HepG2 (cell line): ENCODE results near the gene SLC12A5. TPM values are rescaled to one million over a fixed set of nuclear protein-coding genes. Genes with fewer than 3 reads are reported as not detected.

Experiments
- CEBPG ChIP-seq: IDR thresholded peaks from 2 replicates; pipeline ENCODE4 v1.6.1; 2016
- CSRNP1 ChIP-seq: sonication (generic); formaldehyde crosslinking; IDR thresholded peaks from 2 replicates; pipeline ENCODE4 v1.8.1; 2023; ENCODE audit warnings: mild to moderate bottlenecking, missing genetic modification reagents
- FOXA3 ChIP-seq: IDR thresholded peaks from 2 replicates; pipeline ENCODE4 v1.6.1; 2016; ENCODE audit warnings: missing genetic modification reagents, missing compliant biosample characterization
- FOXP1 ChIP-seq, 2 experiments: fragments of 450-650 bp in 1 of 2; IDR thresholded peaks; 2 replicates each; pipeline ENCODE4 v1.6.1; 2017 to 2018; ENCODE audit warnings: antibody characterized with exemption in 1 of 2
- GMEB1 ChIP-seq: sonication (generic); formaldehyde crosslinking; IDR thresholded peaks from 2 replicates; pipeline ENCODE4 v1.5.1; 2020; ENCODE audit warnings: missing genetic modification reagents, mild to moderate bottlenecking, borderline replicate concordance
- HMG20A ChIP-seq: IDR thresholded peaks from 2 replicates; pipeline ENCODE4 v1.6.1; 2016; ENCODE audit warnings: borderline replicate concordance
- ISX ChIP-seq: sonication (generic); formaldehyde crosslinking; conservative IDR thresholded peaks from 2 replicates; pipeline ENCODE4 v1.5.0; 2020; ENCODE audit warnings: missing genetic modification reagents
- PAX8 ChIP-seq: sonication (generic); formaldehyde crosslinking; IDR thresholded peaks from 2 replicates; pipeline ENCODE4 v1.8.0; 2022; ENCODE audit warnings: mild to moderate bottlenecking, missing genetic modification reagents, borderline replicate concordance
- PLSCR1 ChIP-seq: sonication (generic); formaldehyde crosslinking; IDR thresholded peaks from 2 replicates; pipeline ENCODE4 v1.5.0; 2020; ENCODE audit warnings: missing genetic modification reagents, mild to moderate bottlenecking, borderline replicate concordance
- SP140L ChIP-seq: sonication (generic); formaldehyde crosslinking; IDR thresholded peaks from 2 replicates; pipeline ENCODE4 v1.4.0; 2020; ENCODE audit warnings: missing genetic modification reagents, borderline replicate concordance
- TCF7 ChIP-seq: sonication (generic); IDR thresholded peaks from 2 replicates; pipeline ENCODE4 v1.6.1; 2016; ENCODE audit warnings: antibody characterized with exemption, low read depth
- THRA ChIP-seq: sonication (generic); formaldehyde crosslinking; IDR thresholded peaks from 2 replicates; pipeline ENCODE4 v1.4.0; 2020; ENCODE audit warnings: missing genetic modification reagents, borderline replicate concordance
- ZNF281 ChIP-seq: sonication (generic); formaldehyde crosslinking; IDR thresholded peaks from 2 replicates; pipeline ENCODE4 v1.4.0; 2020; ENCODE audit warnings: missing genetic modification reagents, borderline replicate concordance
- ZNF326 ChIP-seq: sonication (generic); formaldehyde crosslinking; IDR thresholded peaks from 2 replicates; pipeline ENCODE4 v1.4.0; 2020; ENCODE audit warnings: missing genetic modification reagents, borderline replicate concordance
- ZNF331 ChIP-seq: sonication (generic); formaldehyde crosslinking; IDR thresholded peaks from 2 replicates; pipeline ENCODE4 v1.4.0; 2020; ENCODE audit warnings: missing genetic modification reagents
- ZNF550 ChIP-seq: sonication (generic); formaldehyde crosslinking; IDR thresholded peaks from 2 replicates; pipeline ENCODE4 v1.4.0; 2020; ENCODE audit warnings: mild to moderate bottlenecking, missing genetic modification reagents, borderline replicate concordance
- ZNF580 ChIP-seq: IDR thresholded peaks from 2 replicates; pipeline ENCODE4 v1.6.1; 2016; ENCODE audit warnings: low read depth, borderline replicate concordance
- ZNF792 ChIP-seq: IDR thresholded peaks from 2 replicates; pipeline ENCODE4 v1.6.1; 2016
- ZSCAN5A ChIP-seq: sonication (generic); formaldehyde crosslinking; IDR thresholded peaks from 2 replicates; pipeline ENCODE4 v1.8.0; 2022; ENCODE audit warnings: mild to moderate bottlenecking, missing genetic modification reagents, borderline replicate concordance
- polyA plus RNA-seq, 8 experiments: library from polyadenylated mRNA; depleted of rRNA in 3 of 8; stranded (reverse) in 7 of 8; unstranded in 1 of 8; fragments of >200 nt; fragmentation: Illumina TruSeq in 4 of 8; extraction: Trizol in 4 of 8; gene quantifications; 2 replicates each; pipeline versions ENCODE4 v1.2.1 to v1.2.3, GENCODE V29; 2011 to 2016; ENCODE audit warnings: low read depth in 4 of 8, missing spikeins in 1 of 8, mixed read lengths in 1 of 8; ENCODE audit not compliant: insufficient read depth in 1 of 8
- total RNA-seq, 5 experiments: library from RNA; depleted of rRNA; stranded (reverse); fragments of >200 nt; fragmentation: Illumina TruSeq; extraction: Trizol; gene quantifications; 2 replicates each; pipeline ENCODE4 v1.2.3, GENCODE V29; 2016; ENCODE audit warnings: low read depth in 1 of 5

The SLC12A5 gene
- total and polyA plus RNA-seq, 2 of the 13 experiments (the other 11 are each of a cell fraction or from before 2014, with no cell fraction given) = 4.3 to 5.4 TPM

GRCh38 chr20:46027245-46027853 lies 1.7 kb upstream of the SLC12A5 start (continued):
- TF ChIP-seq THRA (0 out of 2 replicates have a peak, but pooled peaks have one; percentile 63), ZNF580 (CRISPR knock-in tag) (0 out of 2 replicates have a peak, but pooled peaks have one; percentile 26), TCF7 (no peak), CEBPG (CRISPR knock-in tag) (no peak), HMG20A (CRISPR knock-in tag) (no peak), ZNF331 (CRISPR knock-in tag) (peak; percentile 64), ZSCAN5A (CRISPR knock-in tag) (no peak), ZNF281 (CRISPR knock-in tag) (0 out of 2 replicates have a peak, but pooled peaks have one; percentile 20), PLSCR1 (CRISPR knock-in tag) (no peak), FOXP1 (IDR thresholded peaks at IDR 0.05) (no peak), FOXP1 (CRISPR knock-in tag; IDR thresholded peaks at IDR 0.05) (no peak), GMEB1 (CRISPR knock-in tag) (no peak), FOXA3 (no peak), ZNF550 (CRISPR knock-in tag) (no peak), CSRNP1 (CRISPR knock-in tag) (no peak), ISX (CRISPR knock-in tag) (0 out of 2 replicates have a peak, but pooled peaks have one; percentile 85), ZNF326 (CRISPR knock-in tag) (no peak), SP140L (CRISPR knock-in tag) (peak; percentile 90; the same call in 1 of the 2 replicates), PAX8 (CRISPR knock-in tag) (no peak), ZNF792 (peak; percentile 64; the same call in 1 of the 2 replicates)
